HG03521 (cell line): Measurements from ENCODE around the gene FCHSD1.
A peak's percentile ranks its signal among the peaks of the same experiment; 100 is the strongest.

ENCODE experiments used
- ATAC-seq: cut with Tn5 transposase; IDR thresholded peaks from one replicate; pipeline ENCODE4 v1.9.1; 2021; ENCODE audit warnings: mild to moderate bottlenecking, moderate library complexity; ENCODE audit not compliant: unreplicated experiment

The FCHSD1 gene

DNA sequence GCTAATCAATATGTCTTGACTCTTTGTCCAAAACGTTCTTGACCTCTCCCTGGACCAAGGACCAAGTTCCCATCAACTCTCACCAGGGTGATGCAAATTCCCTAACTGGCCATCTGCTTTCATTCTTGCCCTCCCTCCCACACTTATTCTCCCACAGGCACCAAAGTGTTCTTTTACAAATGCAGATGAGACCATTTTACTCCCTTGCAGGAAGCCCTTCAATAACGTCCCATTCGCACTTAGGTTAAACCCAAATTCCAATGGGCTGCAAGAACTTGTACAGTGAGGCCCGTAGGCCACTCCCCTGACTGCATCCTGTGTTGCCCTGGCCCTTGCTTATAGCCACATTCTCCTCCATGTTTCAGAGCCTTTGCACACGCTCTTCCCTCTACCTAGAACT is 23.5 kb upstream of the FCHSD1 start:
- no peak for ATAC-seq

DNA sequence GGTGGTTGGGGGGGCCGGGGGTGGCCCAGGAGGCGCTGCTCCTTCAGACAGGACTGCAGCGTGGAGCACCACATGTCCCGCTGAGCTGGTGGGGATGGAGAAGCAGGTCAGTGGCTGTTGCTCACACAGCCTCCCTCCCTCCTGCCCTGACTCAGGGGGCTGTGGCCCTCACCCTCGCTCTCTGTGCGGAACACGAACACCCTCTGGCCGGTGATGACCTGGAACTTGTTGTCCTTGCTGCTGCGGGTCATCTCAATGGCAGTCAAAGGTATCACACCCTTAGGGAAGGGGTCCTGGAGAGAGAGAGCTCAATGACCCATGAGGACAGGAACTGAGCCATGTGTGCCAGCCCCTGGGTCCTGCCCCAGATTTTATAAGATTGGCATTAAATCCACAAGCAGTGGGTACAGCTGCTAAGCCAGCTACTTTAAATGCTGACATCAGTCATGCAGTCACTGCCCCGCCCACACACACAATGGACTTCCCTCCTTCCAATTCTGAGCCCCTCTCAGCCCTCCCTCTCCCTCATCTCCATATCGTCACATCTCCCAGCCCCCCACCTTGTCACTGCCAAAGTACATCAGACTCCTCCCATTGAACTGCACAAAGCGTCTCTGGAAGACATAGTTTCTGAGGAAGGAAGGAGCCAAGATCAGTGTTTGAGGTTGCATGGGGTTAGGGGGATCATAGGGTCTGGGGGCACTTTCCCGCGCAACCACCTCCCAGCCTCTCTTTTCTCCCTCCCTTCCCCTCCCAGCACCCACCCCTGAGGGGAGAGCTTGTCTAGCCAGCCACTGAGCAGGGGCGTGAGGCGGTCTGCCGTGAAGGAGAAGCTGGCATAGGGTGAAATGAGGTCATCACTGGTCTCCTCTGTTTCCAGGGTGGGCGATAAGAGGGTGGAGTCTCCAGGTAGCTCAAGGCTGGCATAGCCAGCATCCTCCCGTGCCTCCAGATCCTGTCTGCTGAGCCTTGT is 21.9 kb upstream of the FCHSD1 start:
- ATAC-seq = no peak

DNA sequence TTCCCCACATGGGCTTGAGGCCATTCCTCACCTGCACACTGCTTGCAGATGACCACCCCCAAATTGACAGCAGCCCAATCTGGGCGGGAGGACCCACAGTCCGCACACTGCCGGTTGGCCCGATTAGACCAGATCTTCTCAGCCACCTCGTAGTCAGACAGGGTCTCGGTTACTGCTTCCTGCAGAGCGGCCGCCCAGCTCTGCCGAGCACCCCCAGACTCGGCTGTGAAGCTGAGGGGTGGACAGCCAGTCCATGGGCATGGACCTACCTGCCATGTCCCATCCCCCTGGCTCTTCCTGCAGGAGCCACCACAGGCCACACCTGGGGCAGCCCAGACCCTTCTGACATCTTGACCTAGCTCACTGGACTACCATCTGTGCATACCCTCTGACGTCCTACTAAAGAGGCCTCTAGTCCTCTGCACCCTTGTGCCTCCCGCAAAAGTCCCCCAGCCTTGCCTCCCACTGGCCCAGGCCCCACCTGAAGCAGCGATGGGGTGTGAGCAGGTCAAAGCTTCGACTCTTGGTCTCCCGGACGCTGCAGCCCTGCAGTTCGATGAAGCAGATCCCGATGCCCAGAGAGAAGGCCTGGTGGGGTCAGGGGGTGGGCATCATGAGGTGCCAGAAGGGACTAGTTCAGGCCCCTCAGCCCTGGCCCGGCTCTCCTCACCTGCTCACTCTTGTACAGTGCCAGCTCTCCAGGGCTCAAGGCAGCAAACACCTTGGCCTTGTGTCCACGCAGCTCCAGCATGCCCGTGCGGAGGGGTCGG is 21.0 kb upstream of the FCHSD1 start:
- ATAC-seq = no peak

DNA sequence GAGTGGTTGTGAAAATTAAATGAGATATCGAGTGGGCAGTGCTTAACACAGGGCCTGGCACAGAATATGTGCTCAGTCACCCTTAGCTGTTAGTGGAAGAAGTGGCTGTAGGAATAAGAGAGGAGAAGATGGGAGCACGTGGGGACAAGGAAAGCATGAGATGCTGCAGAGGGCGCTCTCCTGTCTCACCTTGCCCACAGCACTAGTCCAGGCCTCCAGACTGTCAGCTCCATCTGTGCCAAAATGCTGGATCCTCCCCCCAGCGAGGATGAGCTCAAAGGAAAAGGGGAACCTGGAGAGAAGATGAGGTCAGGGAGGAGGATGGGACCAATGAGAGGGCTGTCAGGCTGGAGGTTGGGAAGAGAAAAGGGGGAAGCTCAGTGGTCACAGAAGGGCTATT is 18.3 kb upstream of the FCHSD1 start:
- no peak for ATAC-seq

DNA sequence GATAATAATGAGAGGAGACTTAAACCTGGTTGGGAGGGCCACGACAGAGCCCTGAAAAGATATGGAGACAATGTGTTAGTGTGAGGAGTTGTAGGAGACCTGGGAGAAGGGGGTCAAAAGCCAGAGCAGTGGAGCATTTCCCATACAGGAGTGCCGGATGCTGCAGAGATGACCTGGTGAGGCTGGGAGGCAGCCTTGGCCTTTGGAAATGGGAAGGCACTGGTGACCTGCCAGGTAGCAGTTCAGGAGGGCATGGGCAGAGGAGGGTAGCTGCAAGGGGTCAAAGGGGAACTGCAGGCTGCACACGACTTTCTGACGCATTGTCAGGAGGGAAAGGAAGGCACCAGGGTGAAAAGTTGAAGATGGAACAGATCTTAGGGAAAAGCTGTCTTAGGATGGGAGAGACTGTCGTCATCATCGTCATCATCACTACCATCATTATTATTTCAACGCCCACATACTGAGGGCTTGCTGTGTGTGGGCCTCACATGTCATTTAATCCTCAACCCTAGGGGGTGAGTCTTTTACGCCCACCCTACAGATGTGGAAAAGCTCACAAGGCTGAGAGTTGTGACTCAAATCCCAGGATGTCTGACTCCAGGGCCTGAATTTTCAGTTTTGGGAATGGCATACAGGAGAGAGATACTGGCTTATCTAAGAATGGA is 17.5 kb upstream of the FCHSD1 start:
- no peak for ATAC-seq

DNA sequence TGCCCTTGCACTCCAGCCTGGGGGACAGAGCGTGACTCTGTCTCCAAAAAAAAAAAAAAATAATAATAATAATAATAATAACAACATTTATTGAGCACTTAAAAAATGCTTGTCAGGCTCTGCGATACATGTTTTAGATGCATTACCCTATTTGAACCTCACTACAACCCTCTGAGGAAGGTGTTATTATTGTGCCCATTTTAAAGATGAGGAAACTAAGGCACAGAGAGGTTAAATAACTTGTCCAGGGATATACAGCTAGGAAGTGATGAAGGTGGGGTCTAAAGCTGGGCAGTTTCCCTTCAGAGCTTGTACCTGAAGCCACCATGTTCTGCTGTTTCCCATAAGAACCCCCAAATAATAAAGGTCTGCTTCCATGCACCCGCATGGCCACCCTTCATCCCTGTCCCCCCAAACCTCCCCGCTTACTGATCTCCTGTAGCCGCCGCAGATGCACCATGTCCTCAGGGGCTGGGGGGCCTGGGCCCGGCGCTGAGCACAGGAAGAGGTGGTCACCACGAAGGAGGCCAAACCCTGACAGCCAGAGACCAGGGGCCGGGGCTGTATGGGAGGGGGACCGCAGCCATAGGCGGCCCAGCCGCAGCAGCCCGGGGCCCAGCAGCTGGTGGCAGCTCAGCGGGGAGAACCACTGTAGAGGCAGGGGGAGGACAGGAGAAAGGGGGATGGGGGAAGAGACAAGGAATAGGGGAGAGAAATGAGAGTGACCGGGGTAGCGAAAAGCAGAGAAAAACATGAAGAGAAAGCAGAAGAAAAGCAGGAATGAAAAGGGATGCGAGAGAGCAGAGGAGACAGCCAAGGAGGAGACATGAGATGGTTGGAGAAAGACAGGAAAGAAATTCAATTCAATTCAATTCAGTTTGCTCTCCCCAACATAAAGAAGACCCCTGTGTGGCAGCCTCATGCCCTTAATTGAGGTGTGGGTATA is 15.1 kb upstream of the FCHSD1 start:
- ATAC-seq = no peak

DNA sequence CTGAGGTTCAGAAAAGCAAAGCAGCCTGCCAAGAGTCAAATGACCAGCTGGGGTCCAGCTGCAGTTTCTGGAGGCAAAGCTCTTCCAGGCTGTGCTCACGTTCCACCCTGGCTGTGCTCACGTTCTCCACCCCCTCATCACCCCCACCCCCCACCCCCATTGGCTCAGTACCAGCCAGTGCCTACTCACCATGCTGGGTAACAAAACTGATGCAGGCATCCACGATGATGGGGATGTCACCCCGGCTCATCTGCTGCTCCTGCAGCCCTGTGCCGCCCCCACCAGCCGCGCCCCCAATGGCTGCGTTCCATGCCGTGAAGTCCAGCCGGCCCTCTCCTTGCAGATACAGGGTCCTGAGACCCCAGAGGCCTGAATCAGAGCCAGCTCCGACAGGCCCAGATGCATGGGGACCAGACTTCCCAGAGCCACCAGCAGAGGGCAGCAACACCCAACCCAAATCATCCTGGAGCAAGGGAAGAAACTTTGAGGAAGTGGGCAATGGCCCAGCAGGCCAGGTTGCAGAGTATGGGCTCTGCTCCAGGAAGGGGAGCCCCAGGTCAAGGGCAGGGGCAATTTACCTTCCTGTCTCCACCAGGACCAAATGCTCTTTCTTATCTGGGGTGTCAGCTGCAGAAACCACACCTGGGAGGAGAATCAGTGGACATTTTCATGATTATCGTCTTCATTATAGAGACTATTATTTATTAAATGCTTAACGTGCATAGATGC is 13.7 kb upstream of the FCHSD1 start:
- peak; percentile 97 for ATAC-seq

DNA sequence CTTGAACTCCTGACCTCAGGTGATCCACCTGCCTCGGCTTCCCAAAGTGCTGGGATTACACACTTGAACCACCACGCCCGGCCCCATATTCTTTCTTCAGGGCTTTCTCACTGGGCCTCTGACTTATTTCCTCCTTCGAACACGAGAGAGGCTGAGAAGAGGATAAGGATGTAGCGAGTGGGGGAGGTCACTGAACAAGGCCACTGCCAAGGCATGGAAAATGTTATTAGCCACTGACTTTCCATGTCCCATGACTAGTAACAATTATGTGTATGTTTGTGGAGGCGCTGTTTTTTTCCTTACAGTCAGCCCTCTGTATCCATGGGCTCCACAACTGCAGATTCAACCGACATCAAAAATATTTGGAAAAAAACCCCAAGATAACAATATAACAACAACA is 12.3 kb upstream of the FCHSD1 start:
- ATAC-seq = no peak

DNA sequence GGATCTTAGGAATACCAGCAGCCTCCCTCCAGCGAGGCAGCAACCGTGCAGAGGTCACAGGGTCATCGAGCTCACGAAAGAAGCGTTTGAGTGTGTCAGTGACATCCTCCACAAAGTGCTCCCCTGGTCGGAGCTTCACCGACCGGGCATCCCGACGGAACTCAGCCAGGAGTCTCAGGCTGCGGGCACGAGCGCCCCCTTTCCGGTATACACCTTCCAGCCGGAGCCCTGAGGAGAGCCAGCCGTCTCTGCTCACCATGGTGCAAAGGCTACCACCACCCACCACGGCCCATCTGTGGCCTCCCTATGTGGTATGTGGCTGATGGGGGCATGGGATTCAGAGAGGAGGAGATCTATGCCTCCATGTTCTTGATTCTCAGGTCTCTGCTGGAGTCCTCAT is 10.8 kb upstream of the FCHSD1 start:
- no peak for ATAC-seq

DNA sequence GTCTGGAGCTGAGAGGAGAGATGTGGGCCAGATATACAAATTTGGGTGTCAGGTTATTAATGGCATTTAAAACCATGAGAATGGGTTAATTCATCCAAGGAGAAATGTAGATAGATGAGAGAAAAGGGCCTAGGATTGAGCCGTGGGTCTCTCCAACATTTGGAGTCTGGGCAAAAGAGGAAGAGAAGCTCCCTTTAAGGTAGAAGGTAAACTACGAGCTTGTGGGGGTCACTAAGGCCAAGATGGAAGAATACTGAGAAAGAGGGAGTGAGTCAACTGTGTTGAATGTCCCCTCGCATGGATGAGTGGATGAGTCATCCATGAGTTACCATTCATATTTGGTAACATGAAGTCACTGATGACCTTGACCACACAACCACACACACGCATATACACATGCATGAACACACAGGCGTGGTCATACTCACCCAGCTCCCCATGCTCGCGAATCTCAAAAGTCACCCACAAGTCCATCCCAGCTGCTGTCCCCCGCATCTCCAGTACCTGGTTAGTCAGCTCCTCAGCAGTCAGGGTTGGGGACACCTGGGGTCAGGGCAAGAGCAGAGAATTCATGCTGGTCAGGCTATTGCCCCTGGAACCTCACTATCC is 6.8 kb upstream of the FCHSD1 start:
- ATAC-seq = peak; percentile 73

DNA sequence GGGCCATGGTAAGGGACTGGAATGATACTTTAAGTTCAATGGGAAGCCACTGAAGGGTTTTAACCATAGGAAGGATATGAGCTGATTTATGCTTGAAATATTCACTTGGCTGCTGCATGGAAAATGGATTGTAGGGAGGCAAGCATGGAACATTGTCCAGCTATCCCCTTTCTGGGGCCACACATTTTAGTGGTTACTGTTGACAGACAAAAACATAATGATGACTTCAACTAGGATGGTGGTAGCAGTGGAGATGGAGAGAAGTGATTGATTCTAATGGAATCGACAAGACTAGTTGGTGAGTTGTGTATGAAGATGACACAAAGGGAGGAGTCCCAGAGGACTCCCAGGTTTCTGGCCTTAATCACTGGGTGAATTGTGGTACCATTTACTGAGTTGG is 6.2 kb upstream of the FCHSD1 start:
- ATAC-seq = no peak

DNA sequence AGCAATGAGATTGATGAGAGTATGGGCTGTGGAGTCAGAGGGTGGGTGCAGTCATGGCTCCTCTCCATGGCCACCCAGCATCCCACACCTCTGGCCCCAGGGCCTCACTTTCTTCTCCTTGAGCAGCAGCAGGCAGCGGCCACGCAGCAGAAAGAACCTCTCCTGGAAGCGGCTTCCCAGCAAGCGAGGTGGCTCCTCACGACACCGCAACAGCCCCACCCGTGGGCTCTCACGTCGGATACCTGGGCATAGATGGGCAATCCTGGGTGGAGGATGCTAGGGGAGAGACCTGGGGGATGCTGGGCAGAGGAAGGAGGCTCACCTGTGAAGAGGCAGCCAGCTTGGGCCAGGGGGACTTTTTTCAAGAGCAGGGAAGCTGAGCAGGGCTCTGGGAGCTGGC is 5.2 kb upstream of the FCHSD1 start:
- ATAC-seq = no peak

DNA sequence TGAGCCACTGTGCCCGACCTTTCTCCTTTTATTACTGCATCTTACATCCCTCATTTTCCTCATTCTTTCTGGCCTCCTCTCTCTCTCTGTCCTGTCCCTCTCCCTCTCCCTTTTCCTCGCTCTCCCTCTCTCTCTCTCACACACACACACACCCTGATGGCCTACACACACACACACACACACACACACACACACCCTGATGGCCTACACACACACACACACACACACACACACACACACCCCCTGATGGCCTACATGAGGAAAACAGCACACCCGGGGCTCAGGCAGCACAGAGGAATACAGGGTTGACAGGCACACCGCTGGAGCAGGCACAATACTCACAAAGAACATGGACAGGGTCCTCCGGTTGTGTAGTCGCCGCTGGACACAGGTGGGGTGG is 3.8 kb upstream of the FCHSD1 start:
- no peak for ATAC-seq

DNA sequence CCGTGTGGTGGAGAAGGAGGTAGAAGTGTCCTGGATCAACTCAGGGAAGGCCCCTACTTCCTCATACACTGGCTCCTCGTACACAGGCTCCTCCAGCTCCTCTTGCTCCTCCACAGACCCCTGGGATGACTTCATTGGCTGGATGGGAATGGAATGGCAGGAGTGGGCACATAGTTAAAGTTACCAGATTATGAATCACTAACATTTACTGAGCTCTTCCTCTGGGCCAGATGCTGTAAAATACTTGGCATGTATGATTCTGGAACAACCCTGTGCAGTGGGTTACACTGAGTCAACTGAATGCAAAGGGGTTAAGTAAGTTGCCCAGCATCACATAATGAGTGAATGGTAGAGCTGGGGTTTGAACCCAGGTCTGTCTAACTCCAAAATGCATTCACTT is 3.1 kb upstream of the FCHSD1 start:
- no peak for ATAC-seq

DNA sequence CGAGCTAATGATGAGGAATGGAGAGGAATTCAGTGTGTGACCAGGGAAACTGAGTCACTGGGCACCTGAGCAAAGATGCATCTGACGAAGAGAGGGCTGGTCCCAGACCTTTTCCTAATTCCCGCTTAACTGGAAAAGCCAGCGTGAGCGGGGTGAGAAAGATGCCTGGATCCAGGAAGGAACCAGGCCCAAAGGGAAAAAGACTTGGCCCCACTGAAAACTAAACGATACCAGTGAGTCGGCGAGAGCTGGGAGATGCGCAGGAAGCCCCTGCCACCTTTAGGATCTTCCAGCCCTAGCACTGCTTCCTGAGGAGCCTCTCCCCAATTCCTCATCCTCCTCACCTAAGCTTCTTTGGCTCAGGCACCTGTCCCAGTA is 499 bp upstream of the FCHSD1 start:
- ATAC-seq = no peak

DNA sequence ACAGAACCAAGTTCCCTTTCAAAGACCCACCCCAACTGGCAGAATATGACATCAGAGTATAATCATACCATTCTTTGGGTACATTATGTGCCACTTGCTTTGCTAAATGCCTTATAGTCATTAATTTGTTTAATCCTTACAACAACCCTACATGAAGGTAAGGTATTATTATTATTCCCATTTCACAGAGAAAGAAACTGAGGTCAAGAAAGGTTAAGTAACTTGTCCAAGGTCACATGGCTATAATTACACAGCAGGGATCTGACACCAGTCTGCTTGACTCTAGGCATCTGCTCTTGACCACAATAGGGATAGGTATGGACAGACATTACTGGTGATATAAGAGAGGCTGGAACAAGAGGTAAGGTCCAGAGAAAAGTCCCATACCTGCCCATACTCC is 1.2 kb downstream of the FCHSD1 start:
- no peak for ATAC-seq

DNA sequence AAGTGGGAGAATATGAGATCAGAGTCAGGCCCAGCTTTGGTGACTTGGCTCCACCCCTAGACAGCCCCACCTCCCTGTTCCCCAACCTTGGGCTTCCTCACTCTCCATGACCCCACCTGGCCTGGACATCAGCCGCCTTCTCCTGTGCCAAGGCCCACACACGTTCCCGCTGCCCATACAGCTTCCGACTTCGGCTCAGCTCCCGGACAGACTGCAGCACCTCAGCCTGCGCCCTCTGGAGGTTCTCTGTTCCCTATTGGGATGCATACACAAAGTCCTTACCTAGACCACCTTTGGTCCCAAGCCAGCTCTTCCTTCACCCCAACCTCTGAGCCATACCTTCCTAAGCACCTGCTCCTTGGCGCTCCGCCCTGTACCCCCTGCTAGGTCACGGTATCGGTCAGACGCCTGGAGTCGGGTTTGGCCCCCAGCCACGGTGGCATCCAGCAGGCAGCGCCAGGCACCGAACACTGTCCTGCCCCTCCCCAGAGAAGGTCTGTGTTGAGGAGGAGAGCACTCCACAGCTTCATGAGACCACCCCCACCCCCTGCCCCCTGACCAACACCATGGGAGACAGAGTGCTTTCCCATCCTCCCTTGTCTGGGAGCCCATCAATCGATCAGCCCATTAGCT is 2.0 kb downstream of the FCHSD1 start:
- ATAC-seq = no peak

DNA sequence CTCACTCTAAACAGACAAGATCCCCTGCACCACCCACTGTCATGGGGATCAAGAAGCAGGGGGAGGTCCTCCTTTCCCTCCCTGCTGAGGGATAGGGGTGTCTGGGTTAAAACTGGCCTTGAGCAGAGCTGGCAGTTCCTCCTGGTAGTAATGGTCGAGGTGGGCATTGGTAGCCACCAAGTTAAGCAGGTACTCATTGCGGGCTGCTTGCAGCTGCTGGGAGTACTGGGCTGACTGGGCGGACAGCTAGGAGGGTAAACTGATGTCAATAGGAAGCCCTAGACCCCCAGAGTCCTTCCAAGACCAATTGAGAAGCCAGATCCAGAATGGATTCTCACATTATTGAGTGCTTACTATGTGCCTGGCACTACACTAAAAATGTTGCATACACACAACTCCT is 3.4 kb downstream of the FCHSD1 start:
- no peak for ATAC-seq

DNA sequence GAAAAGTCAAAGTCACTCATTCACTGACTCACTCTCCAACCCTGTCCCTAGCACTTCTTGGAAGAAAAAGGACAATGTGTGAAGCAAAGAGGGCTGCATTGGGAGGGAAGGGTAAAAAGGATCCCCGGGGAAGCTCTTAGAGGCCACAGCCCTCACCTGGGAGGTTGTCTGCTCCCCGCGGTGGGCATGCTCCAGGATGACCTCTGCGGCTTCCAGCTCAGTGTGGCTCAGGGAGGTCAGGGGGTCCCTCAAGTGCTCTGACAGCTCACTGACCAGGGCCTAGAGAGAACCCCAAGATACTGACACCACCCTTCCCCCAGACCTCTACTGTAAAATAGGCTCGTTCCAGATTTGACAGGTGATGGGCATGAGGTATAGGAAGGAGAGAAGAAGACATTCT is 4.0 kb downstream of the FCHSD1 start:
- no peak for ATAC-seq
